NCI-H187 treated with DMSO at 0.1 percent for 48 hours (cell line): ENCODE results near the gene PGR.

Experiments used
- DNase-seq: peaks from one replicate; lab custom pipeline; 2025; lab: John Stamatoyannopoulos, UW

Gene PGR

DNA sequence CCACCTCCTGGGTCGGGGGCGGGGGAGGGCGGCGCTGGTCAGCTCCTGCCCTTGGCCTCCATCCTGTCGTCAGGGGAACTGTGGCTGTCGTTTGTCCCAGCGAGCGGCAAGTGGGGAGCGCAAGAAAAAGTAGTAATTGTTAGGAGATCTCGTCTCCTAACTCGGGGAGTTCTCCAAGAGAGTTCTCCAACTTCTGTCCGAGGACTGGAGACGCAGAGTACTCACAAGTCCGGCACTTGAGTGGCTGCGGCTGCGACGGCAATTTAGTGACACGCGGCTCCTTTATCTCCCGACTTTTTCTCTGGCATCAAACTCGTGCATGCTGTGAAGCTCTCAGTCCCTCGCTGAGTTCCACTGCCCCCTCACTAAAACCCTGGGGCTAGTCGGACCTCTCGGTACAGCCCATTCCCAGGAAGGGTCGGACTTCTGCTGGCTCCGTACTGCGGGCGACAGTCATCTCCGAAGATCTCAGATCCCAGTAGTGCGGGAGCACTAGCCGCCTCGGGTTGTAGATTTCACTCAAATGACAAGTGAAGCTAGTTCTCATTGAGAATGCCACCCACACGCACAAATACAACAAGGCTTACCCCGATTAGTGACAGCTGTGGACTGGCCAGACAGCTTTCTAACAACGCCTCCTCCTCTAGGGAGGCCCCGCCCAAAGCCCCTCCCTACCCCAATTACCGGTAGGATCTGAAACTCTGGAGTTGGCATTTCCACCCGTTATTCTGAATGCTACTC, at the start of gene PGR:
Gene PGR, minus strand, starts transcription at position 611 of the 741 bp plus-strand sequence. CDS start 743 bp downstream, outside the sequence.
- no peak for DNase-seq

DNA sequence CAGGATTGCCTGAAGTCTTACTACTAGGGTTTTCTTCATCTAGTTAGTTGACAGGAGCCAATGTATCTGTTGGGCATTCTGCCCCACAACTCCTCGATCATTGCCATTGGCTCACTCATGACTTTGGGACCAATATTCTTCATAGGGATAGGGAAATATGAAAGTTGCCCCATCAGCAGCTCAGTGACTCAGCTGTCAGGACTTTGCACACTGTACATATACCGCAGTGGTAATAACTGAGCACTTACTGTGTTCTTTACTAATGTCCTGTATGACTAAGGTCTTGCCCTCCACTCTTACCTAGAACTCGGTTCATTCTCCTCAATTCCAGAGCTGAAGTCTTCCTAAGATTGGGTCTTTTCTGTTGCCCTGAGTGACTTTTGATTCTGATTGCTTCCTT, 46.8 kb upstream of the PGR start:
- DNase-seq, result no peak

DNA sequence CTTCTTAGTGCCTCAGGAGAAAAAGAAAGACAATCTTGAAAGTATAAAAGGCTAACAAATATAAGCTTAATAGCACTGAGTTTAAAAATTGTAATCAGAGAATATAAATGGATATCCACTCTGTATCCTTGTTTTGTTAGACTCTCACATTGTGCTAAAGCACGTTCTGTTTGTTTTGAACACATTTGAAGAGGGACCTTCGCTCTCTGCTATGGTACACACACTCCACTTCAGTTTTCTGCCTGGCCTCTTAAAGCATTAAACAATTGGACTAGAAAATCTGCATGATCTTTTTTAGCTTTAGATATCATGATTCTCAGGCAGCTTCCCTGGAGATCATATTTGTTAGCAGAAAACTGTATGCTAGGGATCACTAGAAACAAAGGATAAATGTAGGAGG, 40.3 kb upstream of the PGR start:
- DNase-seq, result peak; percentile 79

DNA sequence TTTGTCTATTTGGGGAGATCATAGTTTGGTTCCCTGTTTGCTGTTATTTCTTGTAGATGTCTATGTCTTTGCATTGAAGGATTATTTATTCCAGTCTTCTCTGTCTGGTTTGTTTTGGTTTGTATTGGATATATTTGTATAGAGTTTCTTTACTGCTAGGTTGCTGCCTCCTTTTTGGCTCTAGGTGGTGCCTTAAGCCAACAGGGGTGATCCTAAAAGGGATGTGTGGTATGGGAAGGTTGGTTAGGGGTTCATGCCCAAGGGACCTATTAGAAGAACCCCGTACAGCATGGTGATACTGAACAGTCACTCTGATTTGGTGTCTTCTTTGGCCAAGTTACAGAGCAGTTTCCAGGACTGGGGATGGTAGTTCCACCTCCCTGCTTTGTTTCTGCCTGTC, 36.4 kb upstream of the PGR start:
- no peak for DNase-seq

DNA sequence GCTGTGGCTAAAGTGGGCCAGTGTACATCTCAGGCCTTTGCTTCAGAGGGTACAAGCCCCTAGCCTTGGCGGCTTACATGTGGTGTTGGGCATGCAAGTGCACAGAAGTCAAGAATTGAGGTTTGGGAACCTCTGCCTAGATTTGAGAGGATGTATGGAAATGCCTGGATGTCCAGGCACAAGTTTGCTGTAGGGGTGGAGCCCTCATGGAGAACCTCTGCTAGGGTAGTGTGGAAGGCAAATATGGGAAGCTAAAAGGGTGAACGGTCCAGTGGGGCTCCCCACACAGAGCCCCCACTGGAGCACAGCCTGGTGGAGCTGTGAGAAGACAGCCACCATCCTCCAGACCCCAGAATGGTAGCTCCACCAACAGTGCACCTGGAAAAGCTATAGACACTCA, 28.5 kb upstream of the PGR start:
- DNase-seq, result no peak

DNA sequence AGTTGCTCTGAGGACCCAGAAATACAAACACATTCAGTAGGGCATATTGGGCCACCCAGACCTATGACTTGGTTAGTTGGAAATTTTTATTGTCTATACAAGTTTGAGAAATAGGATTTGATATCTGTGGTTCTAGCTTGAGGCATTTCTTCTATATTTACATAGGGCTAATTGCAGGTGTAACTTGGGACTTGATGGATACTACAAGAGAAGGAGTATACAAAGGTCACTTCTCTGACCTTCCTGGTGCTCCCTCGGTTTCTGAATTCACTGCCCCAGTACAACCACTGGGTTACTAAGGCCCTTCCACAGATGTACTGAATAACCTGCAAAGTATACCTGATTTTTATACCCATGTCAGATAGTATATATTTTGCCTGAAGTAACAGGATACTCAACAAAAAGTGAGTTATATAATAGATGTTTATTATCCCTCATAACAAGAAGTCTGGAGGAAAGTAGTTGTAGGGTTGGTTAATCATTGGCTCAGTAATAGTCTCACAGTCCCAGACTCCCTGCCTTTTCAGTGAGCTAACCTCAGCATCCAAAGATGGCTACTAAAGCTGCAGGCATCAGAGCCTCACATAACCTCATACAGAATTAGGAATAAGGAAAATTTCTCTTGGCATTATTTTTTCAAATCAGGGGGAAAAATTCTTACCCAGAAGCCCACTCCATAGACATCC, 8.8 kb upstream of the PGR start:
- DNase-seq, result no peak

DNA sequence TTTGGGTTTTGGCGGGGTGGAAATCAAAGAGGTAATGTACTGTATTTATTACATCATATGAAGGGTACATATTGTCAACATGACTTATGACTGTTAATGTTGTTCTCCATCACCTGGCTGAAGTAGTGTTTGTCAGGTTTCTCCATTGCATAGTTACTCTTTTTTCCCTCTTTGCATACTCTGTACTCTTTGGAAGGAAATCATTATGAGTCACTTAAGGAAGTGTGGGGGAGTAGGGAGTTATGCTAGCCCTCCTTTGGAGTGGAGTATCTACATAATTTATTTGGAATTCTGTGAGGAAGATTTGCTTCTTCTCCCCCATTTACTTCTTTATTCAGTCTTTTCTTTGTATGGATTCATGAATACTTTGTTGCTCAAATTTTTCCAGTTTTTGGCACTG, 3.6 kb upstream of the PGR start:
- no peak for DNase-seq

DNA sequence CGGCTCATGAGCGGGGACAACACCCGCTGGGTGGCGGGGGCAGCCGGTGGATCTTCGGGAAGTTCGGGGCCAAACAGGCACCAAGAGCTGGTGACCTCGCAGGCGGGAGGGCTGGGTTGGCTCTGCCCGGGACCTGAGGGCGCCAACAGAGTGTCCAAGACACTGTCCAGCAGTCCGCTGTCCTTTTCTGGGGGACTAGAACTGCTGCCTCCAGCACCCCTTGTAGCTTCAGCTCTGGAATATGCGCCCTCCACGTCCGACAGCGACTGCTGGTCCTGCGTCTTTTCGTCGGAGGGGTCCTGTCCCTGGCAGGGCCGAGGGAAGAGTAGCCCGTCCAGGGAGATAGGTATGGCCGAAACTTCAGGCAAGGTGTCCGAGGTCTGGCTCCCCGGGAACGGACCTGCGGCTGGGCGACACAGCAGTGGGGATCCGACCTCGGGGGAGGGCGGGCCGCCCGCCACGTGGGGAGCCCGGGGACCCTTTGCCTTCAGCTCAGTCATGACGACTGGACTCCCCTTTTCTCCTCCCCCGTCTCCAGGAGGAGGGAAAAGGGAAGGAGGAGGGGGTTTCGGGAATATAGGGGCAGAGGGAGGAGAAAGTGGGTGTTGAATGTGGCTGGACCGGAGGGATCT, 926 bp downstream of the PGR start:
- no peak for DNase-seq

DNA sequence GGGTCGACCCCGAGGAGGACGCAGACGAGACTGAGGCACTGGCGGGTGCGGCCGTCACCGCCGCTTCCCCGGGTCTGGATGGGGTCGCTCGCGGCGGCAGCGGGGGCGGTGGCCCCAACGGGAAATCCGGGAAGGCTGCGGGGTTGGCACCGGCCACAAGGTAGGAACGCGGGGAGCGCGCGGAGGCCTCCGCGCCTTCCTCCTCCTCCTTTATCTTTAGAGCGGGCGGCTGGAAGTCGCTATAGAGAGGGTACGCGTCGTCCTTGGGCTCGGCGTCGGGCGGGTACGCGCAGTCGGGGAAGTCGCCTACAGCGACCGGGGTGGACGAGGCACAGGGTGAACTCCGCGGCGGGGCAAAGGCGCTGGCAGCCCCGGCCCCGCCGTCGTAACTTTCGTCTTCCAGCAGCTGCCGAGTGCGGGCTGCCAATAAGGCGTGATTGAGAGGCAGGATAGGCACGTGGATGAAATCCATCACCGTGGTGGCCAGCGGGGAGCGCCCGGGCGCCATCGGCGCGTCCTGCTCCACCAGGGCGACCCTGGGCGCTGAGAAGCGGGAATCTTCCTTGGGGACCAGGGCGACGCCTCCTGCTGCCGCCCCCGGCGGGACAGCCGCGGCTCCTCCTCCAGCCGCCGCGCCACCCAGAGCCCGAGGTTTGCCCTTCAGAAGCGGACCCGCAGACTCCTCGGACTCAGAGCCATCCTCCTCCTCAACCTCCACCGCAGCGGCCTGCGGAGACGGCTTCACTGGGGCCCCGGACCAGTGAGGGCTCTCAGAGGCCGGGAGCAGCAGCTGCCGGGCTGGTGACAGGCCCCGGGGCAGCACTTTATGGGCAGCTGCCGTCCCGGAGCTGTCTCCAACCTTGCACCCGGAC, 1.7 kb downstream of the PGR start:
- DNase-seq, result no peak

DNA sequence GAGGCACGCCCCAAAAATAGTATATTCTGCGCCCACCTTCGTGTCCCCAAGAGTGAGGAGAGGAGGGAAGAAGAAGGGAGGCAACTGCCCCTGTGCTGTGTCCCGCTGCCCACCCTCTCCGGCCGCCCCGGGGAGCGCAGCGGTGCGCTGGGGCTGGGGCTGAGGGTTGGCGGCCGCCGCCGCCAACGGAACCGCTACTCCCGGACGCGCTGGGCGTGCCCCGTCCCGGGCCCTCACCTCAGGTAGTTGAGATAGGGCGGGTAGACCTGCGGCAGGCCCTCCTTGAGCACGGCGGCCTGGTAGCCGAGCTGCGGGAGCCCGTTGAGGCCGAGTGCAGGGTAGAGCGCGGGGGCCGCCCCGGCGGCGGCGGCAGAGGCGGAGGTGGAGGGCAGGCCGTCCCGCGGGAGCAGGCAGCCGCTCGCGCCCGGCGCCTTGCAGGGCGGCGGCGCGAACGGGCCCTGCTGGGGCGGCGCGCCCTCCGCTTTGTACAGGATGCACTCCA, 2.4 kb downstream of the PGR start:
- DNase-seq, result no peak

DNA sequence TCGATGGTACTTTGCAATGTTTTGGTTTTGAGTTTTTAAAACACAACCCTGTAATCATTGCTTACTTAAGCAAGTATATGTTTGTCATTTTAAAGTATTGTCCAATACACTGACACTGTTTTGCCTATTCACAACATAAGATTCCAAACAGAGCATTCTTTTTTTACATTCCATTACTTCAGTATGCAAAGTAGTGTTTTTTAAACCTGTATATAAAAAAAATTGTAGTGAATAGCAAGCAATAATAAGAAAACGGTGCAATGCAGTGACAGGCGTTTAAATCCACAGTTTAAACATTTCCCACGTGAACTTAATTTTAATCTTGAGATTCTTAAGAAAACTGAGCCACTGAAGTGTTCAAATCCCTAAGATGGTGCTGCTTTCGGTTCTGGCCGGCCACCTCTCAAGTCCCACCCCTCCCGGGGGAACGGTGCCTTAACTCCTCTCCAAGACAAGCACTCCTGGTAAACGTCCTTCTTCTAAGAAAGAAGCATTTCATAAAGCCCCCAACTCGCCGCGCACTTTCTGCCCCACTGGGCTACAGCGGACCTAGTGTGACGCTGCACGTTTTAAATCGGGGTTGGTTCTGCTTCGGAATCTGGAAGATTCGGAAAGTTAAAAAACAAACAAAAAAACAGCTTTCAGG, 2.9 kb downstream of the PGR start:
- DNase-seq, result no peak

DNA sequence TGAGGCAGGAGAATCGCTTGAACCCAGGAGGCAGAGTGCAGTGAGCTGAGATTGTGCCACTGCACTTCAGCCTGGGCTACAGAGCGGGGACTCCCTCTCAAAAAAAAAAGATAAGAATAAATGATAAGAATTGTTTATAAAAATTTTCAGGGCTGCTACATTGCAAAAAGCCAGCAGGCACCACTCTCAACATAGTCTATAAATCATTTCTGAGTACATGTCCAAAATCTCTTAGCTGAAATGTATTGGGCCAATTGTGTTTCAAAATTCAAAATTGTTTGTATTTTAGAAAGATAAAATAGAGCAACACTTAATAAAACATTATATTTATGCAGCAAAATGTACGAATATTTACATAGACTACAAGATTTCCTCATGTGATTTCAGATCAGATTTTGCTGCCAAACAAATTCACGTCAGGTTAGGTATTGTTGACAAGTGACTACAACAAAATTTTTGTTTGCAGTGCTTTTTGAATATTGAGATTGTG, 13.9 kb downstream of the PGR start:
- DNase-seq, result no peak

DNA sequence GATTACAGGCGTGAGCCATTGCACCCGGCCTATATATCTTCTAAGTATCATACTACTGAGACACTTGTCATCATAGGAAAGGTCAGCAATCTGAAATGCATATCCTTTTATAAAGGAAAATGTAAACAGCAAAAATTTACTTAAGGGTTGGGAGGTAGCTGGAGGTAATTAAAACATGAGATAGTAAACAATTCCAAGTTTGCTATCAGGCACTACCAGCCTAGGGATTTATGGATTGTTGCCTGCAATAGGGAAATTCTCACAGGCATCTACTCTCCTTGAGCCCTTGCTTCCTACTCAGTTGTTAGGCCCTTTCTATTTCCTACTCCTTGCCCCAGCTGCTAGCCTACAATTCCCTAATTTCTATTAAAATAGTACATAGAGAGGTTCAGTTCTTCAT, 16.1 kb downstream of the PGR start:
- no peak for DNase-seq

DNA sequence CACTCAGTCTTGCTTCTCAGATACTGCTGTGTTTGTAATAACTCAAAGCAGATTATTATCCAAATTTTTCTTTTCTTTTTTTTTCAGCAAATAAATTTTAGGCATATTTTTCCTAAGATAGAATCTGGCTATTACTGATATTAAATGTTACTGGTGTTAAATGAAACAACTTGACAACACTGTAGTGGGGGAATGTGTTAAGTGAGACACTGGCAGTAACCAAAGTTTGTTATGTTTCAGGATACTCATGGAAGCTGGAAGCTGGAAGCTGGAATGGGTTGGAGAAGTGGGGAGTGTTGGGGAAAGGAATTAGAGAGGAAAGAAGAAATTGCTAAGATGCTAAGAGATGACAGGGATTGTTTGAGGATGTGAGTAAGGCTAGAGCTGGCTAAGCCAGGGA, 24.9 kb downstream of the PGR start:
- no peak for DNase-seq

DNA sequence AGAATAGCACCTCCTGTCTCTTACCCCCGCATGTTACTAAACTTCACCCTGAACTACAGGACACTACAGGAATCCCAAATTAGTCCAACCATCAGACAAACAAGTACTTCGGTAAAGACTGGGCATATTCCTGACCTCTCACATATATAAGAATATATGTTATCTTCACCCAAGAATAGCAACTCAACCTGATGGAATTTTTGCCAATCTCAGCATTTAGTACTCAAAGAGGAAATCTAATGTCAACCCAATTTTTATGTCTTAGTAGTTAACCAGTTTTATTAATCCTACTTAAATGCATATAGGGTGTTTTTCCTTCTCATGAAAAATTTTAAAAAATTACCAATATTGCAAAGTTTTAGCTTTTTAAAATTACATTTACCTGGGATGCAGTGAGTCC, 26.2 kb downstream of the PGR start:
- no peak for DNase-seq

DNA sequence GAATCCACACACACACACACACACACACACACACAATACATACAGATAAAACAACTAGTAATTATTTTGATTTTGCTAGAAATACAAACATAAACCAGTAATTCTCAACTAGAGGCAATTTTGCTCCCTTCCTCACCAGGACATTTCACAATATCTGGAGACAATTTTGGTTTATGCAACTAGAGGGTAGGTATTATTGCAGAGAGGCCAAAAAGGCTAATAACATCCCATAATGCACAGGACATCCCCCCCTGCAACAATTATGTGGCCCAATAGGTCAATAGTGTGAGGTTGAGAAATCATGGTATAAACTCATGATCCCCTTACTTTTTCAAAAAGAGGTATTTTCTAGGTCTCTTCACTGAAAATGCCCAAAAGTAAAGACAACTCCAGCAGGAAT, 29.0 kb downstream of the PGR start:
- DNase-seq, result no peak

DNA sequence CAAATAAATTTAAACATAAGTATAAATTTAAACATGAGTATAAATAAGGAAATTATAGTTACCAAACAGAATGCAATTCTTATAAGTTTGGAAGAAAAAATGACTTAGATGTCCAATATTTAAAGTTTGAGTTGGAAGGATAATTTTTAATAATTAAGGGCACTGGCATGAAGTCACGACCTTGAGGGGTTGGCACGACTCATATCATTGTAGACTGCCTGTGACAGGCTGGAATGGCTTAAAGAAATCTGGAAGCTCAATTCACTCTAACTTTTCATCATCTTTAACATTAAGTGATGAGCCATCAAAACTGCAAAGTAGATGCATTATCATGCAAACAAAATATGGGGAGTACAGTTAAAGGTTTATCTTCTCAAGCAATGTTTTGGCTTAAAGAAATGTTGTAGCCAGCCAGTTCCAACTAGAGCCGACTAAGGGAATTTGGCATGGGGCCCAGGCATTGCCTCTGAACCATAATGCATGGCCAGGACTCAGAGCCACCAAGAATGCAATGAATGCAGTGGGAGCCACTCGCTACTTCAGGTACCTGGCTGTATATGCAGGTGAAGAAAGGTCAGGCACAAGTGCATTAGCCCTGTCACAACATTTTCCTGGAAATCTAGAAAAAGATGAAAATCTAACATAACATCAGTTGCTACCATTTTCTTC, 33.4 kb downstream of the PGR start:
- DNase-seq, result no peak

DNA sequence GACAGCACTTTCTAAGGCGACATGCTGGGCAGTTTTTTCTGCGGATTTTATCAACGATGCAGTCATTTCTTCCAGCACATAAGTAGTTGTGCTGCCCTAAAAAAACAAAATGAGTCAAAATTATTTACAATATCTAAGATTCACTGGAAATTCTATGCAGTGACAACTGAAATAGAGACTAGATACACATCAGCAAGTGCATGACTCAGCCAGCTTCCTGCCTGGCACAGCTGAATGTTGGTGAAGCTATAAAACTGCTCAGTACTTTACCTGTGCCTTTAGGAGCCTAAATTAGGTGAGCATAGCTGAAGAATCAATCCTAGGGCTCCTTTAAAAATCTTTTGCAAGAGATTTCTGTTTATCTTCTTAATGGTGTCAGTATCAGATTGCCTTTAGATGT, 37.8 kb downstream of the PGR start:
- no peak for DNase-seq

DNA sequence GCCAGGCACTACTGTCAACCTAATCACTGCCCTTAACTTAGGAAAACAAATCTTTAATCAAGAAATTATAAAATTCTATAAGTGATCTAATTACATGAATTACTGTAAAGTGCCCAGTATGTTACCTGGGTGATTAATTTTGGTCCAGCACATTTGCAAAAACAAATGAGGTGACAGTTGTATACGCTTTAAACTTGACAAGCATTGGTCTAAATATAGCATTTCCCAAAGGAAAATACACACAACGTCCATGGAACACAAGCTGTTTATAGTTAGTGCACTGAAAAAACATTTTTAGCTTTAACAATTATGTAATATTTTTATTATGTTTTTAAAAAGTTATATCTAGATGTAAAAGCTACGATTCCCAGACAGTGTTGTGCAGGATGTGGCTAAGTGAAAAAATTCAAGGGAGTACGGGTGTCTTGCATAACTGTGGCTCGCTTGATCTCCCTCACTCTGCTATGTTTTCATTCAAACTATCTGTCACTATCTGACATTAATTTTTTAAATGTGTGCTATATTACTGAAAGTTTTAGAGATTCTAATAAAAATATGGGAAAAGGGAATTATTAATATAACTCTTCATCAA, 38.8 kb downstream of the PGR start:
- DNase-seq, result no peak

DNA sequence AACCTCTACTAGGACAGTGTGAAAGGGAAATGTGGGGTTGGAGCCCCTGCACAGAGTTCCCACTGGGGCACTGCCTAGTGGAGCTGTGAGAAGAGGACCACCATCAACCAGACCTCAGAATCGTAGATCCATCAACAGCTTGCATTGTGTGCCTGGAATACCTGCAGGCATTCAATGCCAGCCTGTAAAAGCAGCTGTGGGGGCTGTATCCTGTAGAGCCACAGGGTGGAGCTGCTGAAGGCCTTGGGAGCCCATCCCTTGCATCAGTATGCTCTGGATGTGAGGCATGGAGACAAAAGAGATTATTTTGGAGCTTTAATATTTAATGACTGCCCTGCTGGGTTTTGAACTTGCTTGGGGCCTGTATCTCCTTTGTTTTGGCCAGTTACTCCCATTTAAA, 46.3 kb downstream of the PGR start:
- DNase-seq, result no peak

DNA sequence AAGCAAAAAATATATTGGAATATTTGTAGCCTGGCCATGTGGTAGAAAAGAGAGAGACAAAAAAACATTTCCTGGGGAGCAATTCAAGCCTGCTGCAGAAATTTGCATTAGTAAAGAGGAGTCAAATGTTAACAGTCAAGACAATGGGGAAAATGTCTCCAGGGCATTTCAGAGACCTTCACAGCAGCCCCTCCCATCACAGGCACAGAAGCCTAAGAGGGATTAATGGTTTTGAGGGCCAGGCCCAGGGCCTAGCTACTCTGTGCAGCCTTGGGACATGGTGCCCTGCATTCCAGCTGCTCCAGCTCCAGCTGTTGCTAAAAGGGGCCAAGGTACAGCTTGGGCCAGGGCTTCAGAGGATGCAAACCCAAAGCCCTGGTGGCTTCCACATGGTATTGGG, 46.8 kb downstream of the PGR start:
- no peak for DNase-seq
